GM20000 (cell line): Measurements from ENCODE around the gene ADARB2.

ENCODE experiments used
- DNase-seq: peaks from one replicate; pipeline ENCODE4 v3.0.0; 2012; ENCODE audit warnings: low spot score
- CTCF ChIP-seq: IDR thresholded peaks from 2 replicates; pipeline ENCODE4 v1.5.1; 2012; ENCODE audit warnings: mild to moderate bottlenecking, control low read depth; ENCODE audit errors: extremely low read depth, missing control alignments

The ADARB2 gene

GRCh38 chr10:1215862-1216573, 521.3 kb downstream of the ADARB2 start:
- no peak for TF ChIP-seq CTCF
- no peak for DNase-seq

GRCh38 chr10:1214882-1215540, 522.3 kb downstream of the ADARB2 start:
- TF ChIP-seq CTCF, result no peak
- no peak for DNase-seq

GRCh38 chr10:1214071-1214675, 523.2 kb downstream of the ADARB2 start:
- DNase-seq, result no peak
- TF ChIP-seq CTCF, result no peak

GRCh38 chr10:1213252-1214070, 523.9 kb downstream of the ADARB2 start:
- TF ChIP-seq CTCF, result no peak
- DNase-seq, result no peak

GRCh38 chr10:1212571-1213141, 524.7 kb downstream of the ADARB2 start:
- no peak for DNase-seq
- no peak for TF ChIP-seq CTCF

- no peak for TF ChIP-seq CTCF
- no peak for DNase-seq
Measured at GRCh38 chr10:1211844-1212570, 525.3 kb downstream of the ADARB2 start.
